Chondrocyte (in vitro differentiated cells): ENCODE results near the gene NOP9. TPM values are rescaled to one million over a fixed set of nuclear protein-coding genes. Genes with fewer than 3 reads are reported as not detected.
A peak's percentile ranks its signal among the peaks of the same experiment; 100 is the strongest.

Source experiments
- DNase-seq: peaks from one replicate; pipeline ENCODE4 v3.0.0; 2021; ENCODE audit warnings: mixed read lengths, low spot score
- H3K27ac Mint-ChIP-seq: one replicate; pipeline ENCODE4 v1.8.0; 2021; ENCODE audit warnings: mild to moderate bottlenecking, moderate library complexity, mixed read lengths; ENCODE audit not compliant: unreplicated experiment
- H3K27me3 Mint-ChIP-seq: 2 replicates; pipeline ENCODE4 v1.8.0; 2021; ENCODE audit warnings: low read depth, mixed read lengths
- H3K36me3 Mint-ChIP-seq: 2 replicates; pipeline ENCODE4 v1.8.0; 2021; ENCODE audit warnings: low read depth, mixed read lengths
- H3K4me1 Mint-ChIP-seq: 2 replicates; pipeline ENCODE4 v1.8.0; 2021; ENCODE audit warnings: low read depth, mild to moderate bottlenecking, mixed read lengths
- H3K4me3 Mint-ChIP-seq: one replicate; pipeline ENCODE4 v1.8.0; 2021; ENCODE audit warnings: mild to moderate bottlenecking, moderate library complexity, mixed read lengths; ENCODE audit not compliant: unreplicated experiment
- H3K9me3 Mint-ChIP-seq: 2 replicates; pipeline ENCODE4 v1.8.0; 2021; ENCODE audit warnings: low read depth, mixed read lengths
- CTCF ChIP-seq: fragments of 200-600 bp; sonication (generic); IDR thresholded peaks from 2 replicates; pipeline ENCODE4 v1.5.0; 2021; ENCODE audit warnings: antibody characterized with exemption, mild to moderate bottlenecking, moderate library complexity
- total RNA-seq: library from RNA; stranded (reverse); gene quantifications from 3 replicates; pipeline ENCODE4 v1.2.1, GENCODE V29; 2021

NOP9 gene
- total RNA-seq, 1 donor from 2014 or later, result 19.4 TPM

GRCh38 chr14:24280797-24281460, 18.7 kb upstream of the NOP9 start:
- Mint-ChIP-seq H3K36me3 (no peaks in the 10 kb centered on the region), H3K27me3 (no peaks in the 10 kb centered on the region), H3K4me3 (no peak overlapping the region), H3K27ac (no peak overlapping the region), H3K4me1 (peaks cover 8% of the 10 kb centered on the region), H3K9me3 (no peaks in the 10 kb centered on the region)
- TF ChIP-seq CTCF, result no peak
- peak; percentile 52 for DNase-seq

GRCh38 chr14:24281636-24282035, 18.0 kb upstream of the NOP9 start:
- Mint-ChIP-seq H3K4me1 (peaks cover 8% of the 10 kb centered on the region), H3K36me3 (no peaks in the 10 kb centered on the region), H3K27ac (no peak overlapping the region), H3K9me3 (no peaks in the 10 kb centered on the region), H3K4me3 (no peak overlapping the region), H3K27me3 (no peaks in the 10 kb centered on the region)
- peak; percentile 10 for DNase-seq
- no peak for TF ChIP-seq CTCF

GRCh38 chr14:24282736-24283135, 16.9 kb upstream of the NOP9 start:
- H3K36me3 Mint-ChIP-seq, result no peaks in the 10 kb centered on the region
- DNase-seq, result peak; percentile 51
- no peaks in the 10 kb centered on the region for H3K9me3 Mint-ChIP-seq
- no peaks in the 10 kb centered on the region for H3K27me3 Mint-ChIP-seq
- peaks cover 8% of the 10 kb centered on the region for H3K4me1 Mint-ChIP-seq
- H3K27ac Mint-ChIP-seq, result no peak overlapping the region
- H3K4me3 Mint-ChIP-seq, result no peak overlapping the region
- no peak for TF ChIP-seq CTCF

- H3K9me3 Mint-ChIP-seq, result no peaks in the 10 kb centered on the region
- H3K4me3 Mint-ChIP-seq, result no peak overlapping the region
- TF ChIP-seq CTCF, result no peak
- H3K27me3 Mint-ChIP-seq, result no peaks in the 10 kb centered on the region
- no peaks in the 10 kb centered on the region for H3K36me3 Mint-ChIP-seq
- peak; percentile 59 for DNase-seq
- H3K4me1 Mint-ChIP-seq, result peaks cover 8% of the 10 kb centered on the region
- H3K27ac Mint-ChIP-seq, result no peak overlapping the region
Measured at GRCh38 chr14:24283796-24284460, 15.7 kb upstream of the NOP9 start.

- DNase-seq, result peak; percentile 73
- no peaks in the 10 kb centered on the region for H3K36me3 Mint-ChIP-seq
- no peak for TF ChIP-seq CTCF
- H3K27me3 Mint-ChIP-seq, result no peaks in the 10 kb centered on the region
- H3K4me1 Mint-ChIP-seq, result peaks cover 8% of the 10 kb centered on the region
- no peak overlapping the region for H3K4me3 Mint-ChIP-seq
- H3K9me3 Mint-ChIP-seq, result no peaks in the 10 kb centered on the region
- no peak overlapping the region for H3K27ac Mint-ChIP-seq
Measured at GRCh38 chr14:24284501-24285035, 15.1 kb upstream of the NOP9 start.
